Retinal pigment epithelial cell (primary cell): Measurements from ENCODE around the gene LILRA2.

Experiments
- DNase-seq: peaks from one replicate; pipeline ENCODE4 v3.0.0-alpha.2; 2010; ENCODE audit warnings: low read depth
- H3K4me3 ChIP-seq: 2 replicates; pipeline ENCODE4 v1.5.1; 2011; ENCODE audit warnings: mild to moderate bottlenecking, low read length, control low read depth, moderate library complexity
- CTCF ChIP-seq: conservative IDR thresholded peaks from 2 replicates; pipeline ENCODE4 v1.5.1; 2011; ENCODE audit warnings: low read depth, low read length, control low read depth, inconsistent platforms

Gene LILRA2

GRCh38 chr19:54606230-54606629 is 32.6 kb downstream of the LILRA2 start:
- DNase-seq = no peak
- no peak for TF ChIP-seq CTCF
- H3K4me3 ChIP-seq = no peak overlapping the region

- TF ChIP-seq CTCF = no peak
- no peak for DNase-seq
- H3K4me3 ChIP-seq = no peak overlapping the region
These were observed 33.5 kb downstream of the LILRA2 start for GRCh38 chr19:54606891-54607784.

GRCh38 chr19:54607785-54608150 is 34.2 kb downstream of the LILRA2 start:
- no peak overlapping the region for H3K4me3 ChIP-seq
- DNase-seq = no peak
- TF ChIP-seq CTCF = no peak

- no peak for TF ChIP-seq CTCF
- no peak overlapping the region for H3K4me3 ChIP-seq
- no peak for DNase-seq
These were observed 34.6 kb downstream of the LILRA2 start for GRCh38 chr19:54608205-54608604.

- no peak for DNase-seq
- no peak for TF ChIP-seq CTCF
- no peak overlapping the region for H3K4me3 ChIP-seq
These were observed 35.2 kb downstream of the LILRA2 start for GRCh38 chr19:54608792-54609191.

- no peak for TF ChIP-seq CTCF
- no peak overlapping the region for H3K4me3 ChIP-seq
- no peak for DNase-seq
These were observed 35.8 kb downstream of the LILRA2 start for GRCh38 chr19:54609356-54609791.

GRCh38 chr19:54612428-54612827 is 38.8 kb downstream of the LILRA2 start:
- DNase-seq = no peak
- TF ChIP-seq CTCF = no peak
- no peak overlapping the region for H3K4me3 ChIP-seq
